SK-N-SH (cell line): ENCODE results near the gene MCC.

ENCODE experiments used
- CTCF ChIP-seq: fragments of 200-600 bp; sonication (generic); IDR thresholded peaks from 2 replicates; pipeline ENCODE4 v1.6.1; 2017; ENCODE audit warnings: antibody characterized with exemption, mild to moderate bottlenecking, moderate library complexity
- EP300 ChIP-seq, 2 experiments: IDR thresholded peaks; 2 replicates each; pipeline versions ENCODE4 v1.4.0 to v1.6.1; 2012; ENCODE audit warnings: borderline replicate concordance in 1 of 2, low read depth in 1 of 2, low read length in 1 of 2
- MXI1 ChIP-seq: IDR thresholded peaks from 2 replicates; pipeline ENCODE4 v1.6.1; 2012; ENCODE audit warnings: mild to moderate bottlenecking, low read depth, low read length, improper control_type of control experiment
- RAD21 ChIP-seq: IDR thresholded peaks from 2 replicates; pipeline ENCODE4 v1.6.1; 2012; ENCODE audit warnings: mild to moderate bottlenecking, low read length
- TAF1 ChIP-seq: IDR thresholded peaks from 2 replicates; pipeline ENCODE4 v1.6.1; 2012; ENCODE audit warnings: low read depth, mild to moderate bottlenecking, low read length, moderate library complexity, borderline replicate concordance
- TF ChIP-seq, protein P1 (sequence below): fragments of 150-350 bp; IDR thresholded peaks from 2 replicates; pipeline ENCODE4 v1.6.1; 2017; ENCODE audit warnings: antibody characterized with exemption, low read length, low read depth, borderline replicate concordance

- TF ChIP-seq TAF1: no peak
- no peak for TF ChIP-seq CTCF
- no peak for TF ChIP-seq RAD21
- TF ChIP-seq, protein P1, sequence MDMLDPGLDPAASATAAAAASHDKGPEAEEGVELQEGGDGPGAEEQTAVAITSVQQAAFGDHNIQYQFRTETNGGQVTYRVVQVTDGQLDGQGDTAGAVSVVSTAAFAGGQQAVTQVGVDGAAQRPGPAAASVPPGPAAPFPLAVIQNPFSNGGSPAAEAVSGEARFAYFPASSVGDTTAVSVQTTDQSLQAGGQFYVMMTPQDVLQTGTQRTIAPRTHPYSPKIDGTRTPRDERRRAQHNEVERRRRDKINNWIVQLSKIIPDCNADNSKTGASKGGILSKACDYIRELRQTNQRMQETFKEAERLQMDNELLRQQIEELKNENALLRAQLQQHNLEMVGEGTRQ: no peak
- TF ChIP-seq MXI1: no peak
- no peak for TF ChIP-seq EP300 (IDR thresholded peaks at IDR 0.05; ENCODE audit: borderline replicate concordance in 1 of 2, low read depth in 1 of 2, low read length in 1 of 2)
Observed at GRCh38 chr5:113027015-113027414, 461.2 kb downstream of the MCC start.
